Activated gamma-delta T cell treated with Interleukin-2 at 50 U/mL for 16 hours (primary cell): Measurements from ENCODE around the gene ZNF410.
A peak's percentile ranks its signal among the peaks of the same experiment; 100 is the strongest.
"Not testable (repeated sequence)": the region's sequence is repeated elsewhere in the genome, so short reads cannot be mapped to it uniquely, and the experiment has no call there.

ENCODE experiments used
- DNase-seq: peaks from one replicate; pipeline ENCODE4 v3.0.0-alpha.2; 2020

ZNF410 gene

DNA sequence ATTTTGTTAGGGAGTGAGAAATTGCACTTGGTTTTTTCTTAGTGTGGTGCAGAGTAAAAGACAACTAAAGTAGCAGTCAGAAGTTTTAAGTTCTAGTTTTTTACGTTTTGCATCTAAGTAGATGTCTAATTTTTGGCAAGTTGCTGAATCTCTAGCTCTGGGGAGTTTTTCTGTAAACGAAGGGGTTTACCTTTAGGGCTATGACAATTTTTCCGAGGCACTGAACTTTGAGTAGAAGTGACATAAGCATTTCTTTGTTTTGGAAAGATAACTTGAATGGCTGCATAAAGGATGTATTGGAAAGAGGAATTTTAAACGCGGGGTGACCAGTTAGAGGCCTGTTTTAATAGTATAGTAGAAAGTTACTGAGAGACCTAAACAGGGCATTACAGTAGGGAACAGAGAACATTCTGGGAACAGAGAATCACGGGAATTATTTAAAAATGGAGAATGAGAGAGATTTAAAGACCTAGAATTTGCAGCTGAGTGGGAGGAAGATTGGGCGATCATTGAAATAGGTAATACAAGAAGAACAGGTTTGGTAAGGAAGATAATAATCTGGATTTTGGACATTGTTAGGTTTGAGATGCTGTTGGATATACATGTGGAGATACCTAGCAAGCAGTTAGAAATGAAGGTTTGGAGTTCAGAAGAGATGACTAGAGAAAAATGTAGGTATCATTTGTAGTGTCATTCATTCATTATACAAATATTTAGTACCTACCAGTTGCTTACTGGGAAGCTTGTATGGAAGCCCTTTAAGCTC, 1.2 kb downstream of the ZNF410 start:
- no peak for DNase-seq

DNA sequence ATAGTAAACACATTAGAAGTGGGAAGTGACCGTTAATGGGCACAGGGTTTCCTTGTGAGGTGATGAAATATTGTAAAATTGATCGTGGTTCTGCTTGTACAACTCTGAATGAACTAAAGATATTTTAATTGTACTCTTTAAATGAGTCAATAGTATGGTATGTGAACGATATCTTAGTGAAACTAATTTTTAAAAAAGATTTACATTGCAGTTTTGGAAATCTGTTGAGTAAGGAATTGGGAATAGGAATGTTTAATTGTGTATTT, 1.7 kb downstream of the ZNF410 start:
- no peak for DNase-seq

DNA sequence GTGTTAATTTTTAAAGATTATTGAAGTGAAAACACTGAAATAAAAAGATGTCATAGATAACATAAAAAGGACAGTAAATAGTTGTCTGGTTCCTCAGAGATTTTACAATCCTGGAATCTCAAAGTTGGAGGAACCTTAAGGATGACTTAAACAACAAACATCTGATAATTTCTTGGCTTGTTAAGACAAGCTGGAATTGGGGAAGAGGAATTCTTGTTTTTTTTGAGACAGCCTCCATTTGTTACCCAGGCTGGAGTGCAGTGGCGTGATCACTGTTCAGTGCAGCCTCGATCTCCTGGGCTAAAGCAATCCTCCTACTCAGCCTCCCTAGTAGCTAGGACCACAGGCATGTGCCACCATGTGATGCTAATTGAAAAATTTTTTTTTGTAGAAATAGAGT, 2.3 kb downstream of the ZNF410 start:
- DNase-seq, result no peak

DNA sequence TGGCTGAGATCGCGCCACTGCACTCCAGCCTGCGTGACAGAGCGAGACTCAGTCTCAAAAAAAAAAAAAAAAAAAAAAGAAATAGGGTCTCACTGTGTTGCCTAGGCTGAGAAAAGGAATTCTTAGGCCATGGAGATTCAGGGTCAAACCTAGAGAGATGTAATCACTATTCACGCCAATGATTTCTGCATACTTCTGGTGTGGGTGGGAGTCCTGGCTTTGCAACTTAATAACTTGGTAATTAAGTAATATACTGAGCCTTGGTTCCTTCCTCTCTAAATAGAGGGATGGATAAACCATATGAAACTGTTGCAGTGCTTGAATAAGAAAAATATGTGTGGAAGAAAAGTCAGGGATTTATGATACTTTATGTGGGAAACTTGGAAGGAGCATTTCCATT, 2.7 kb downstream of the ZNF410 start:
- DNase-seq, result no peak

DNA sequence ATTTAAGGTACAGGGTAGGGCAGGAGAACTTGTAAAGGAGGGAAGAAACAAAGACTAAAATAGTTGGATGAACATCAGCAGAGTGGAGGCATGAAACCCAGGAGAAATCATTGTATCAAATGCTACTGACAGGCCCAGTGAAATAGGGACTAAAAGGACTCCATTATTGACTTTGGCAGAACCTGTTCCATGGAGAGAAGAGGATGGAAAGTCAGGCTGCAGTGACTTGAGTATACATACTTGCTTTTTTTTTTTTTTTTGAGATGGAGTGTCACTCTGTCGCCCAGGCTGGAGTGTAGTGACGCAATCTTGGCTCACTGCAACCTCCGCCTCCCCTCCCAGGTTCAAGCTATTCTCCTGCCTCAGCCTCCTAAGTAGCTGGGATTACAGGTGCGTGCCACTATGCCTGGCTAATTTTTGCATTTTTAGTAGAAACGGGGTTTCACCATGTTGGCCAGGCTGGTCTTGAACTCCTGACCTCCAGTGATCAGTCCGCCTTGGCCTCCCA, 7.6 kb downstream of the ZNF410 start:
- not testable (repeated sequence) for DNase-seq

DNA sequence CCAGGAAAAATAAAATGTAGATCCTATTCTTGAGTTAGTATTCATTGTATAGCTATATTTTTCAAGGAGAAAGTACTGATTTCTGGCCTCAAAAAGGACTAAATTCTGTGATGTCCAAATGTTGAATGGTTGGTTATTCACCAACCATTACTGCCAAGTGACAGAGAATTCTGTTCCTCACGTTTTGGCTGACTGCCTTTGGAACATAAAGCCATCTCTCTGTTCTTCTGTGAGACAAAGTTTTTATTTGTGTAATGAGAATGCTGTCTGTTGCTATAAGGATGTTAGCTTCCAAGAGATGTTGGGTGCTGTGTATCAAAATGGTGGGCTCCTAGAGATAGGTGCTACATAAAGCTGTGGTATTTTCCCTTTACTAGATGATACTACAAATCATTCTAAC, 9.3 kb downstream of the ZNF410 start:
- no peak for DNase-seq

DNA sequence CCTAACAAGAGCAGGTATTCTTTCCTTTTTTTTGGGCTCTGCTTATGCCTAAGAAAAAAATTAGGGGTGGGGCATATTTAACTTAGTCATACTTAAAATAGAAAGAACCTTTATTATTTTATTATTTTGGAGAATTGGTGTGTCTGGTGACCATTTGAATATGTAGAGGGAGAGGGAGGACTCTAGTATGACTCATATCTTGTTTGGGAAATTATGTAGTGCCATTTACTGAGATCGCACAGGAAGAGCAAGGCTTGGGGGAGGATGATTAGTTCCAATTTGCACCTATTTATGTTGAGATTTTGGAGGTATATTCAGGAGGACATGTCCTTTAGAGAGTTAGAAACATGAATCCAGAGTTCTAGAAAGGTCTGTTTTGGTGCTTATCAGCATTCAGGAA, 9.9 kb downstream of the ZNF410 start:
- no peak for DNase-seq

DNA sequence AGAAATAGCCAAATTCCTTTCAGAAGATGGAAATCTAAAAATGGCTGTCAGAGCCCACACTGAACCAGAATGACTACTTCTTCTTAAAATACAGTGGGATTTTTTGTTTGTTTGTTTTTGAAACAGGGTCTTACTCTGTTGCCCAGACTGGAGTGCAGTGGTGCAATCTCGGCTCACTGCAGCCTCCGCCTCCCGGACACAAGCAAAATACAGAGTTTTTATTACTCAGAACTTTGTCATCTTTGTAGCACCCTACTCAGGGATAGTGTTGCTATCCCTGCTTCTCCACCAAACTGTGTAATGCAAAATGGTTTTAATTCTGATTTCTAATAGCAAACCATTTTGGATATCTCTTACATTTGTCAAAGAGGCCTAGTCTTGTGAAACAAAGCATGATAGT, 16.4 kb downstream of the ZNF410 start:
- DNase-seq, result no peak

DNA sequence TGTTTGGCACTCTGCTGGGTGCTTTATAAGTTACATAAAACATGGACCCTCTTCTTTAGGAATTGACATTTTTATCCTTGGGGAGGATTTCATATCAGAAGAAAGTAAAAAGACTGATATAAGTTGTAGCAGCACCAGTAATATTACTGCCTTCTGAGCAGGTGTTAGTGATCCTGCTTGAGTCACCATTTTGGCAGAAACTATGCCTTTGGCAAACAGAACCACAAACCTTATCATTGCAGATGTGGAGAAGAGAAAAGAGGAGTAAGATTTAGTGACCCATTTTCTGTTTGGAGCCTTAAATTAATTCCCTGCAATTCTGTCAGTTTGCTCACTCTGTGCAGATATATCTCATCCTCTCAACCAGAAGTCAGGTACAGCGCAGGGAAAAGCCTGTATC, 23.0 kb downstream of the ZNF410 start:
- DNase-seq, result no peak

DNA sequence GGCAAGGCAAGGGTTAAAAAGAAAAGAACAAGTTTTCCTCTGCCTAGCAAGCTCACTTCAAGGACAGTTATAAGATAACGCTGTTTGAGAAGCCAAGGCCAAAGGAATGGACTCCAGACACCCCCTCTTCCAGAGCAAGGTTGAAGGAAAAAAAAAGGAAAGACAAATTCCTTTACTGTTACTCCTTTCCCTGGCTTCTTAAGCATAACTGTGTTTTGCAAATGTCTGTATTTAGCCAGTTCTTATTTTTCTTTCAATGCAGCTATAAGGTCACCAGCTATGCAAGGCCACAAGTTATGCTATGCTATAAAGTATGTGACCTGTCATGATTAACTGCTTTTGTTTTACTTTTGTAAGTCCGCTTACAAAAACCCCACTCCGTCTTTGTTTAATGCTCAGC, 26.6 kb downstream of the ZNF410 start:
- DNase-seq, result no peak

DNA sequence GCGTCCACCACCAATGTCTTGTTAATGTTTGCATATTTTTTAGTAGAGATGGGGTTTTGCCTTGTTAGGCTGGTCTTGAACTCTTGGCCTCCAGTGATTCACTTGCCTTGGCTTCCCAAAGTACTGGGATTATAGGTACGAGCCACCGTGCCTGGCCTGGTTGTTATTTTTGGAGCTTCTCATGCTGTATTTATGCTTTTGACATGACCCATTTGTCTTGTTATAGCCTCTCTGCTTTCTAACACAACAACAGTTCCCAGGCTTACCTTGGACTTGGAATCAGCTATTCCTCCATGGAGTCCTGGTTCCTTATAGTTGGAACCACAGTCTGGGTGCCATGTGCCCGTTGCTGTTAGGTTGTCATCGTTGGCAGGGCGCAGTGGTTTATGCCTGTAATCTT, 29.7 kb downstream of the ZNF410 start:
- no peak for DNase-seq

DNA sequence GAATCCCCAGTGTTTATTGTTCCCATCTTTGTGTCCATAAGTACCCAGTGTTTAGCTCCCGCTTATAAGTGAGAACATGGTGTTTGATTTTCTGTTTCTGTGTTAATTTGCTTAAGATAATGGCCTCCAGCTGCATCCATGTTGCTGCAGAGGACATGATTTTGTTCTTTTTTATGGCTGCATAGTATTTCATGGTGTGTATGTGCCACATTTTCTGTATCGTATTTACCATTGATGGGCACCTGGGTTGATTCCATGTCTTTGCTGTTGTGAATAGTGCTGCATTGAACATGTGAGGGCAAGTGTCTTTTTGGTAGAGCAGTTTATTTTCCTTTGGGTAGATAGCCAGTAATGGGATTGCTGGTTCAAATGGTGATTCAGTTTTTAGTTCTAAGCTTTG, 32.8 kb downstream of the ZNF410 start:
- not testable (repeated sequence) for DNase-seq

DNA sequence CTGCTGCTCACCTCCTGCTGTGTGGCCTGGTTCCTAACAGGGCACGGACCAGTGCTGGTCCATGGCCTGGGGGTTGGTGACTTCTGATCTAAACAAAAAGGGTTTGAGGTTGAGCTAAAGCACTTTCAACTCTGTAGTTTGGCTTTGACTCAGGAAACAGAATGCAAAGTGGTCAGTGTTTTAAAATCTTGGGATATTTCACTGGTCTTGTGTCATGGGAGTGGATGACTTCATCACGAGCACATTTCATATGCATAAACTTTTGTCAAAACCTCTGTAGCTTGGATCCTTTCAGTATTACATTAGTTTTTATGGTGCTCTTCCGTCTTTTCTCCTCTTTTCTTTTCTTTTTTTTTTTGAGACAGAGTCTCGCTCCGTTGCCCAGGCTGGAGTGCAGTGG, 37.7 kb downstream of the ZNF410 start:
- DNase-seq, result no peak

DNA sequence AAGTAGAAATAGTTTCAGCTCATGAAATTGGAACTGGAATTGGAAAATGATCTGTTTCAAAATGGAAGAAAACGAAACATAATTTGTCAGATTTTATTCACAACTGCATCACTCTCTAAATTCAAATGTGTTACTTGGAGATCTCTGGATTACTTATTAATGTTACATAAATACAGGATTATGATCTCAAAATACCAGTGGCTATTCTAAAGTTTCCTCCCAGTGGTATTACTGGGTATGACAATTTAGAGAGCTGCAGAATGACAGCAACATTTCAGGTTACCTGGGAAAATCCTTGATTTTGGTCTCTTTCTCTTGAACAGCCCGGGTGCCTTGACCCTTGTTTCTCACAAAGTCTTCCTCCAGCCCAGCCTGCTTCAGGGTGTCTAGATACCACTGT, 49.0 kb downstream of the ZNF410 start:
- DNase-seq, result no peak

DNA sequence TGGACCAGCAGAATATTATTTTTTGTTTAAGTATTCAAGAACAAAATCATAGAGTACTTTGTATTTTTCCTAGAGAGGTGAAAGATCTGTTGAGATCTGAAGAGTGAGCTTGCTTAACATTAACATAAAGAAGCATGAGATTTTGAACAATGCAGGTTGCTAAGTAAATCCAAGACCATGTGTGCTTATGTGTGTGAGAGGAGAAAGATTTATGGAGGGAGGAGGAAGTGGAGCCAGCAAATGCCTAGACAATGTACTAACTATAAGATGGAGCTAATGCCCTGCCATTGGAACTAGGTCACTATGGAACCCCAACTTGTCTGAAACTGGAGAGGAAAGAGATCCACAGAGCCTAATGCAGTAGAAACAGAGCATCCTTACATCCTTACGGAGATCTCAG, 49.9 kb downstream of the ZNF410 start:
- DNase-seq, result no peak

DNA sequence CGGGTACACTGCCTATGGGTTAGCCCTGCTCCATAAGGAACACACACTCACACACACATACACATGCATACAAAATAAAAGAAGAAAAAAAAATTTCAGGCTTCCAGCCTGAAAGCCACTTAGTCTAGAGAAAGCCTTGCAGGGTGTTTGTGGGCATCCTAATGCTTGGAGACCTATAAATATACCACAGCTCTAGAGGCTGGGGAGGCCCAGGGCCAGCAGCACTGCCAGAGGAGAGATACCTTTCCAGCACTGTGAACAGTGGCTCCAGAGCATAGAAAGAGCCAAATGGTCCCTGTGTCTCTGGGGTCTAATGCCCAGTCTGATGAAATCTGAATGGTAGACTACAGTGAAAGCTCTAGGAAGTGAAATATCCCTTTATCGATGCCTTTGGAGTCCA, 50.4 kb downstream of the ZNF410 start:
- DNase-seq, result no peak

DNA sequence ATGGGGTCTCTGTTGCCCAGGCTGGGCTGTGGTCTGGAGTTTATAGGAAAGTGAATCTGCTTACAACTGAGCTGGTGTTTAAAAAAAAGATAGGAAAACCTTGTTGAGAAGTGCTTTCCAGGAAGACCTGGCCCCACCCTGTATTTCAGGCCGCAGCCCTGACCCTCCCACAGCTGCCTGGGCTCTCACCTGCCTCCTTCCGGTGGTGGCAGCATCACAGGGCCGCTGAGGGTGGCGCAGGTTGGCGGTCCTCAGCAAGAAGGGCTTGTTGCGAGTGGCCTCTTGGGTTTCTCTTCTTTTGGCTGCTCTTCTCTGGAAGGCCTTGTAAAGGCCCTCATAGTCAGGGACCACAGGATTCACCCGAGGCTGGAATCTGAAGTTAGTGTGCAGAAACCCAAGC, 55.5 kb downstream of the ZNF410 start:
- no peak for DNase-seq

DNA sequence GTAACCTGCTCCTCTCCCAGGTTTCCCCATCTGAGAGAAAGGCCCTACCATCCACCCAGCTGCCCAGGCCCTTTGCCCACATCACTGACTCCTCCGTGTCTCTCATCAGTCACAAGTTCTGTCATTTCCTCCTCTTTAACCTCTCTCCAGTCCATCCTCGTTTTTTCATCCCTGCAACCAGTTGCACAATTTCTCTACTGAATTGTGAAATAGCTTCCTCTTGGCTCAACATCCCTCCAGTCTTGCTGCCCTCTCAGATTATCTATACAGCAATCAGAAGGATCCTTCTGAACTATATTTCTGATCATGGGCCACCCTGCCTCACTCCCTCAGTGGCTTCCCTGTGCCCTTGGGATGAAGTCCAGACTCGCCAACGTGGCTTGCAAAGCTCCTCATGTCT, 56.4 kb downstream of the ZNF410 start:
- DNase-seq, result no peak

DNA sequence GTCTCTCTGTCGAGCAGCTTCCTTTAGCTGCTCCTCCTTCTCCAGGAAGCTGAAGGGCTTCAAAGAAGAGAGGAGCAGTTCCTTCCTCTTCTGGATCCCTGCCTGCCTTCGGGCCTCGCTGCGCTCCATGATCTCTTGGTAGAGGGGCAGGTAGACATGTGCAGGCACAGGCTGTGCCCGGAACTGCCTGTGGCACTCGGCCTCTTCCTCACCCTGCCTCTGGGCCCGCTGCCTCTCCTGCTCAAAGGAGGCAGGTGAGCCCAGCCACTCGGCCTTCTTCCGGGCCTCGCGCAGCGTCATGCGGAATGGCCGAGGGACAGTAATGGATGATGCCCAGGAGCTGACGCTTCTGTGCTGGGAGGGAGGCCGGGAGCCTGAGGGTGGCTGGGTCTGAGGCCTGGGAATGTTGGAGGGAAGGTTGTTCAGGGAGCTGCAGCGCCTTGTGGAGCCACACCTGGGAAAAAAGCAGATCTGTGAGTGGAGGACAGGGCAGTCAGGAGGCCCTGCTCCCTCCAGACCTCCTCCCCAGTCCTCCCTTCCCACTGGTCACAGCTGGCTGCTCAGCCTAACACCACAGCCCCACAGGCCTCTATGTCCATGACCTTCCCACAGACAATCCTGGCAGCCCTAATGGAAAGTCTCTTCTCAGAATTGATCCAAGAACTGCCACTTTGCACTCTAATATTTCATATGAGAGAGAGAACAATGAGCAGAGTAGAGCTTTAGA, 57.9 kb downstream of the ZNF410 start:
- DNase-seq, result no peak

DNA sequence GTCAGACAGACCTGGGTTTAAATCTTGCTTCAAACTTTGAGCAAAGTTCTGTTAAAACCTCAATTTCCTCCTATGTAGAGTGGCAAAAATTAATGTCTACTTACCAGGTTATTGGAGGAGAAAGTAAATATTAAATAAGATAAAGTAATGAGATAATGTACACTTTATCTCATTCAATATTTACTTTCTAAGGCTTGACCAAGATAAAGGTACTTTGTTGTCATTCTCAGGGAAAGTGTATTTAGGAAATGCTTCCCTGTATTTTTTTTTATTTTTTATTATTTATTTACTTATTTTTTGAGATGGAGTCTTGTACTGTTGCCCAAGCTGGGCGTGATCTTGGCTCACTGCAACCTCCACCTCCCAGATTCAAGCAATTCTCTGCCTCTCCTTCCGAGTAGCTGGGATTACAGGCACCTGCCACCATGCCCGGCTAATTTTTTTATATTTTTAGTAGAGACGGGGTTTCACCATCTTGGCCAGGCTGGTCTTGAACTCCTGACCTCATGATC, 58.6 kb downstream of the ZNF410 start:
- DNase-seq, result no peak

DNA sequence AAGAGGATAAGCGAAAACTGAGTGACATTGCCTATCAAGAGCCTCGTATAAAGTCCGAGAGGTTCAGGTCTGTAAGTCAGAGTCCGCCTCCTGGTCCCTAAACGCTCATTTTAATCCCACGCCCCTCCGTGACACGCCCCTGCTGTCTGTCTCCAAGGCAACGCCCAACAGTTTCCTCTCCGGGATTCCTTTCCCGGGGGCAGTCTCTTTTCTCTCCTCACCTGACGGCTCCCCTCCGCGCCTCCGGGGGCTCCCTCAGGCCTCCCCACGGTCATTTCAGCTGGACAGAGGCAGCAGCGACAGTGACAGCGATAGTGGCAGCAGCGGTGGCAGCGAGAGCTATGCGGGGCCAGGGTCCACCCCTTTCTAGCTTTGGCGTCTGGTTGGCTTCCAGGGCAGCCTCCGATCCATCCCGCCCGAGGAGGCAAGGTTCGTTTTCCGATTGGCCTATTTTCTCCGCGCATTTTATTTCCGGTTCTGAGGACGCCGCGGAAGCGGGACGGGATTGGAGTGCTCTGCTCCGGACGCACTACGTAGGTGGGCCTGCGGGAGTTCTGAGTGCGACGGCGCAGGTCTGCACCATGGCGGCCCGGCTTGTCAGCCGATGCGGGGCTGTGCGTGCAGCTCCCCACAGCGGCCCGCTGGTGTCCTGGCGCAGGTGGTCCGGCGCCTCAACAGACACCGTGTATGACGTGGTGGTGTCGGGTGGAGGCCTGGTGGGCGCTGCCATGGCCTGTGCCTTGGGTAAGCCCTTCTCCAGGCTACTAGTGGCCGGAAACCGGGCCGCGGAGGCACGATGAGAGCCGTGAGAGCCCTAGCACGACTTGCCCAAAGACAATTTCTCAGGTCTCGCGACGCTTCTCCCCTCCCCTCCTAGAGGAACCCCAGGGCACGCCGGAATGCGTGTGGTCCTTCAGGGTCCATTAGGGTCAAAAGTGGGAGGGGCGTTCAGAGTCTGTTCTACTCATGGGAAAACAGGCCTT, 63.4 kb downstream of the ZNF410 start, which contains the start of the genes COQ6 and FAM161B:
COQ6 (plus strand) TSS at position 551 of the 983 bp plus-strand sequence; CDS start at position 582, 31 bp downstream.
FAM161B (minus strand) TSS at position 343 of the 983 bp plus-strand sequence; CDS start at position 275, 68 bp downstream.
- peak; percentile 87 for DNase-seq

DNA sequence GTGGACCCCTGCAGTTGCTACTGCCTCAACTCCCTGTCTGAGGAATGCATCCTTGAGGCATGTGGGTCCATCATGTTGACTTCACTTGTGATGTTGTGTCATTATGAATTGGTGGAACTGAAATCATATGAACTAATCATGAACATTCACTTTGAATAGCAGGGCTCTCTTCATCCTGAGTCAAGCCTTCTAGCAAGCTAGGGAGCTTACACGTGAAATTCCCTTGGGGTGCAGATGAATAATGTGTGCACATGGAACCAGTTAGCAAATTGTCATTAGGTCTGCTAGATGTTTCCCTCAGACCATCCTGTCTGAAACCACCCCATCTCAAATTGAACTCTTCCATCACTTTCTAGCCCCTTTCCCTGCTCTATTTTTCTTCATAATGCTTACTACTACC, 67.1 kb downstream of the ZNF410 start:
- DNase-seq, result no peak

DNA sequence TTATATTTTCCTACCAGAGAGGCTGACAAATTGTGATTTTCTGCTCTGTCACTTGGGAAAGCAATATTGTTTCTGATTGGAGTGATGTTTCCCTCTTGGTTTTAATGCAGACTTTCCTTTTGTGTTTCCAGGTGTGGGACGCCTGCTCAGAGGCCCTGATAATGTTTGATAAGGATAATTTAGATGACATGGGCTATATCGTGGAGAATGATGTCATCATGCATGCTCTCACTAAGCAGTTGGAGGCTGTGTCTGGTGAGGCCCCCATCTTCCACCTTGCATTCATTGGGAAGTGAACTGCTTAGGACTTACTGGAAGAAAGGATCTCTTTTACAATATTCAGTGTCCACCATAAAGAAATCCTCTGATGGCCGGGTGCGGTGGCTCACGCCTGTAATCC, 69.0 kb downstream of the ZNF410 start:
- DNase-seq, result no peak
